SH-SY5Y (cell line): Measurements from ENCODE around the gene ENPP3.

Source experiments
- GATA2 ChIP-seq: IDR thresholded peaks from 2 replicates; pipeline ENCODE4 v1.6.1; 2011; ENCODE audit warnings: mild to moderate bottlenecking, low read depth, low read length
- GATA3 ChIP-seq: IDR thresholded peaks from 2 replicates; pipeline ENCODE4 v1.6.1; 2011; ENCODE audit warnings: low read depth, mild to moderate bottlenecking, low read length, moderate library complexity

The ENPP3 gene

DNA sequence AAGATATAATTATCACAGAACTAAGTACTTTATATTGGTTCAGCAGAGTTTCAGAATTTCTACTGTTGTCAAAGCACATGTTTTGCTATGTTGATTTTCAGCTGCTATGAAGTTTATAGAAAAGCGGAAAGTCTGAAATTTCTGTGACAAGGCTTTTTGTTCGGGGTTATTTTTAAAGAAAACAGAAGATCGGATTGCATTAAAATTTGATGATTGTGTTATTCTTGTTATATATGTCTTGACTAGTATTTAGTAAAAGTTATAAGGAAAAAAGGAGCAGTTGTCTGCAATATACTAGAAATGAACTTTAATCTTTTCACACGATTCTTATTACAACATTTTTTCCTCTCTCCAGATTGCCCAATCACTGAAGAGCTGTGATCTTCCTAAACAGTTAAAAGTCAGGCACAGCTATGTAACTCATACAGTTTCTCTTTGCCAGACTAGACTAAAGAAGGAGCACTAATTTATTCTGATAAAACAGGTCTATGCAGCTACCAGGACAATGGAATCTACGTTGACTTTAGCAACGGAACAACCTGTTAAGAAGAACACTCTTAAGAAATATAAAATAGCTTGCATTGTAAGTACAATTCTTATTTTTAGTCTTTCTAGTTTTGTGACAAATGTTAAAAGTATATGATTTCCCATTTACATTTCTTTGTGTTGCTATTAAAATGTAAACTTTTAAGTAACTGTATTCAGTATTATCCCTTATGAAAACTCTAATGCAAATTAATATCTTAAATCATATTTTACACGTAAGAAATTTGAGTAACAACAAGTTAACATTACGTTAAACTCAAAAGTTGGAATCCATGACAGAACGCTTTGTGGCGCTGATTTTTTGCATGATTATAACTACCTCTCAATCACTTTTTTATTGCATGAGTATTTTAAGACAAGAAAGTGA, at the start of gene ENPP3:
Gene ENPP3 (plus strand): TSS at position 423 of the 913 bp plus-strand sequence. CDS start 83 bp downstream, at position 506.
- no peak for TF ChIP-seq GATA2
- TF ChIP-seq GATA3 = no peak

DNA sequence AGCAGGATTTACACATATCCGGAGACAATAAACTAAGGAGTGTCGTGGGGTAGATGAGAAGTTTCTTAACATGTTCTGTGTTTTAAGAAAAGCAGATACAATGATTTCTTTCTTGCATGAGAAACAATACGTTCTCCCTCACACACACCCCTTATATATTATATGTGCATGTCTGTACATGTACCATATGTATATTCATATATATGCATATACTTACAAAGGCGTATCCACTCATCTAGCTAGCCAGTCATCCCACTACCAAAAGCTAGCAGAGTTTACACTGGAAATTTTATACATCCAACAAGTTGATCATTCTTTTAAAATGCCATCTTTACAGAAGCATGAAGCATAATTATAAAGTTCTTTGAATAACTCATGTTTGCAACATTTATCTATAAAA, 49.2 kb upstream of the ENPP3 start:
- no peak for TF ChIP-seq GATA2
- TF ChIP-seq GATA3 = no peak

DNA sequence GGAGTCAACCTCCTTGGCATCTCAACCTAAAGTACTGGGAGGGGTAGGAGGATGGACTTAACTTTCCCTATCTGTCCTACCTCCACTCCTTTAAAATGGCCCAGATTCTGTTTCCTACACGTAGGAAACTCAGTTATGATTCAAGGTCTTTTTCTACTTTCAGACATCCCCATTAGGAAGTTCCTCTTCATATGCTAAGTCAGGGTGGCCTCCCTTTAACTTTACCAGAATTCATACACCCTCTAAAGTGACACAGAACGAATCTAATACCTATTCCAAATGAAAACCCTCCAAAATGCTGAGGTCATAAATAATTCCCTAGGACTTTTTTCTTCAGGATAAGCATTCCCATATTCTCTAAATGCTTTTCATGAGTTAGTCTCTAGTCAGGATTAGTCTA, 48.5 kb upstream of the ENPP3 start:
- TF ChIP-seq GATA2 (no peak), GATA3 (no peak)

DNA sequence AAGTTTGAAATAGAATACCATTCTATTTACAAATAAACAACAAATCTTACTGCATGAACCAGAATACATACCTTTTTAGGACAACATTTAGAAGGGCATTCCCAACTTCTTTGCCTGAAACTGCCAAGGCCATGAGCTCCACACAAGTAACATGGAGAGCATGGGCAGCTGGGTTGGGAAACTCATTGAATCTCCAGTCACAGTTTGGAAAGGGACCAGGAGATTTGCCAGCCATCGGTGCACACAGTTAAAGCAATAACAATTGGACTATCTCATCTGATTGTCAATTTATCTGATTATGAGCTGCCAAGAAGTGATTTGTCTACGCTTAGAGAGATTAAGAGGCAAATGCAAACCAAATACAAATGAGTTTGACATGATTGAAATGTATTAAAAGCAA, 44.2 kb upstream of the ENPP3 start:
- TF ChIP-seq GATA3 = no peak
- no peak for TF ChIP-seq GATA2

DNA sequence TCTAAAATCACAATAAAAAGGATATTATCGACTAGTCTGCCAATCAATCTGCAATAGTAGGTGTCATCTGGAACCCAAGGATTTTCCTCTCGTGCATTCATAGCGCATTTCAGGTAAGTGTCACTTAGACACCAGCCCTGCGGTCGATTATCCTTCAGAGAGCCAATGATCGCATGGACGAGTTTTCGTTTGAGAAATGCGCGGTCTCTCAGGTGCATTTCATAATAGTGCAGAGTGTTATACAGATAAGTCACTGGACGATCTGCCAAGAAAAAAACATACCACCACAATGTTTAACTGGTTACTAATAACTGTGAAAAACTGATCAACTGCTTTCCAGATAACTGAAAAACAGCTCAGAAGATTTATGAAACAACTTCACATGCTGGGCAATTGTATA, 43.0 kb upstream of the ENPP3 start:
- no peak for TF ChIP-seq GATA2
- TF ChIP-seq GATA3 = no peak

DNA sequence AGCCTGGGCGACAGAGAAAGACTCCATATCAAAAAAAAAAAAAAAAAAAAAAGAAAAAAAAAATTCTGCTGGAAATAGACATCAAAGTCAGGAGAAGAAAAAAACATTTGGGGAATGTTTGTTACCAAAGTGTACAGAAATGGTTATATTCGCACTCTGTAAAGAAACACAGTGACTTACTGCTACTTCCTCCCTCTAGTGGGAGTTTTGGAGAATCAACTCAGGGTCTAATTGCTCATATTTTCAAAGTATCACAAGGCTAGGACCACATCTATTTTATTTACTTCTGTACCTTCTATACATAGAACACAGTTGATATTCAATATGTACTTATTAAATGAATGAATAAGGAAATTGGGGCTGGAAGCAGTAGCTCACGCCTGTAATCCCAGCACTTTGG, 39.7 kb upstream of the ENPP3 start:
- TF ChIP-seq GATA2 (no peak), GATA3 (no peak)

DNA sequence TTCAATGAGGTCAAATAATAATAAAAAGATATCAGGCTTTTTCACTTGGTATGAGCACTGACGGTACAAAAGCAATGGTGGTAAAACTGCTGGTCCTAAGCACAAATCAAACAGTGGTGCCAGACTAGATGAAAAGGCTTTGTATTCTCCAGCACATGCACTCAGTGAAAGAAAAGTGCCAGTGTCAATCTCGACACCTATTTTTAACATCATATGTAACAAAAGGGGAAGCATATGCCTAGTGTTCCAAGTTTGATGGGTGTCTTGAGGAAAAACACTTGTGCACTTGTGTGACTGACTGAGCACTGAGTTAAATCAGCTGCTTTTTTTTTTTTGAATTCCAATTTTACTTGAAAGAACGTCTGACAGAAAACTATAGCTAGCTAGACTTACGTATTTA, 36.4 kb upstream of the ENPP3 start:
- TF ChIP-seq GATA2 (no peak), GATA3 (no peak)

DNA sequence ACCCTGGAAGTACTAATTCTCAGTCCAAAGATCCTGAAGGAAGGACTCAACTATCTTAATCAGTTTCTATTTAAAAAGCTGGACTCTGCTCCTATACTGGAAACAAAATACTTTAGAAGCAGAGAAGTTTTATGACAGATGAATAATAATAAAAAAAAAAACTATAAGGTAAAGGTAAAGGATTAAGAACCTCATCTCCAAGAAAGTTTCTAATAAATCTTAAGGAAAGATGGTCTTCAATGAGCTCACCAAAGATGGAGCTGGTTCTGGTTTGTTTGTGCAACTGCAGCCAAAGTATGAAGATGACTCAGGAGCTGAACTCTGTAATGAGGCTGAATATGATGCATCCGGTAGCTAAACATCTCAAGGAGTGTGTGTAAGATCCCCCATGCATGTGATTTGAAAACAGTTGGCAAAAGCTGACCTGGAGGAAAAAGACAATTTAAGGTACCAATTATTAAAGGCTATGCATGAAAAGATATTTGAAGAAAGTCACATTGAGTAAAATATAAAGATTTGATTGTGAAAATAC, 34.3 kb upstream of the ENPP3 start:
- TF ChIP-seq GATA2 (no peak), GATA3 (no peak)

DNA sequence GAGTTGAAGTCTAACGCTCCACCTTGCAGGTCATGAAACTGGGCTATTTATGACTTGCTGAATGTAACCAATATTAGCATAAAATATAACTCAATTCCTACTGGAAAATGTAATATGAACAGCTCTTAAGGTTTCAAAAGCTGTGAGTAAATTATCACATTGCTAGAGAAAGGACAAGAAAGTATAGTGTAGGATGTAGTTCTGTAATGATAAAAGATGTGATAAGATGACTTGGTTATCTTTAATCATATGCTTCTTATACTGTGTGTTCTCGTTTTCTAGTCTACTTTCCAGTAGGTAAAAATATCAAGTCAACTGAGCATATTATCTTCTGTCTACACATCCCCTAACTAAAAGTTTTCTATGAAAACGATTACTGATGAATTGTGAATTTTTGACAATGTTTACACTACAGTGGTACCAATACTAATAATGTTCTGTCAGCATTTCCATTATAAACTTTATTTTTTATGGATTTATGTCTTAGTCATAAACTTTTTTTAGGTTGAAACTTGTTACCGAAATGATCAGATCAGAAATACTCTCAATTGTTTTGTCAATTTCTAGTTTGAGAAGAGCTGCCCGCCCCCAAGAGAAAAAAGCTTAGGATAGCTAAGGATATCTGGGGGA, 23.7 kb upstream of the ENPP3 start:
- TF ChIP-seq GATA2 (no peak), GATA3 (no peak)

DNA sequence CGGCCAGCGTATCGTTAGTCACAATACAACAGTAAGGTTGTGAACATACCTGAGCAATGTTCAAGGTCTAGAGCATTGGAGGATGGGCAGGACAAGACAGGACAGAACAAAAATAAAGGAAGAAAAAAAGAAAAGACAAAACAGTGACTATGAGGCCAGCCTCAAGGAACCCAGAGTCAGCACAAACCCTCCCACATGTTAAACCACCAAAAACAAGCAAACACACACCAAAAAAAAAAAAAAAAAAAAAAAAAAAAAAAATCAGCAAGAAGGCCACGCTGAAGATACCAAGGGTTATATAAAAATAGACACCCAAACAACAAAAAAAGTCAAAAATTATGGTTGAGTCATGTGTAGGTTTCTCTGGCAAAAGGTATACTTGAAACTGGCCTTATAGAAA, 21.8 kb upstream of the ENPP3 start:
- TF ChIP-seq GATA2 = no peak
- no peak for TF ChIP-seq GATA3

DNA sequence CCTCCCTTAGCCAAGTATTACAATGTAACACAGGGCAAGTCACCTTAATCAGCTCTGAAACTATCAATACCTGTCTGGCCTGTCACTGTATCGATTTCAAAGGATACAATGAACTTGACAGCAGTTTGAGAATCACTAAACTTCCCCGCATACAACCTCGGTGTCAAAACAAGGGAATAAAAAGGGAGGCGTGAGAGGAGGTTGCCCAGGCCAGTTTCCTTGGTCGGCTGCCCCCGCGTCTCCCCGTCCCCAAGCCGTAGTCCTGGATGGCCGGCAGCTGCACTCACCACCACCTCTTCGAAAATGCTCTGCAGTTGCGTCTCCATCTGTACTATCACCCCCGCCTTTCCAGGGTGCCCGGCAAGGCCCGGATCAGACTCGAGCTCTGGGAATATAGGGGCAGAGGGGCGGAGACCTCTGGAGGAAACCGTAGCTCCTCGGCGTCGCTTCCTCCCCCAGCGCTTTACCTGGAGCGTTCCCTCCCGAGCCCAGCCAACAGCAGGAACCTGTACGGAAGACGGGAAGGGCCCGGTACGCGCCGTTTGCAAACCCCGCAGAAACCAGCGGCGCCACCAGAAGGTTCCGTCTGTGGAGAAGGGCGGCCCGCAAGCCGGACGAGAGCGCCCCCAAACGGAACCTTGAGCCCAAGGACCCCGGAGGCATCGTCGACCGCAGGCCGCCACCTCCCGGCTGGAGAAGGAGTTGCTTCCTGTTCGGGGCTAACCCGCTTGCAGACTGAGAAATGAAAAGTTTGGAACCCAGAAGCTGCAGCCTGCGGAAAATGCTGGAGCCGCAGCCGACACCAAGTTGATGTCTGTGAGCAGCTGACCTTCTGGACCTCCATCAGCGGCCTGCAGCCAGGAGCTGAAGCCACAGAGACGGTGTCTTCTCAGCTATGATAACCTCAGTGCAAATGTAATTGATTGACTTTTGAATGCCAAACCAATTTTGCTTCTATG, 9.1 kb upstream of the ENPP3 start, which contains the start of gene MED23:
Gene MED23 (minus strand): TSS at position 519 of the 959 bp plus-strand sequence. CDS start 193 bp downstream, at position 326.
- TF ChIP-seq GATA3 (no peak), GATA2 (no peak)

DNA sequence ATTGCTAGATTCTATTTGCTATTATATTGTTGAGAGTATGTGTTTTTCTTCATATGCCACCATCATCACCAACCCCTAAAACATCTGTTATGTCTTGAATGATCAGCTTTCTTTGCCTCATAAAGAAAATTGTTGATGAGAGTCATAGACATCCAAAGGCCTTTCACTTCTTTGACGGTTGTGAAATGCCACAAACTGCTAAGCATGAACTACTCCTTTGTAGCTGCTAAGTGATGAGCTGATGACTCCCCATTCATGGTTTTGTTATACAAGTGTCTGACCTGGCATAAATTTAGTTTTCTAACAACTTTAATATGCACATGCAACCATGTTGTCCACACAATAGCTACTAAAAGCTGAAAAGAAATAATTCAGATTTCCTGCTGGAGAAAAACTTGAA, 8.4 kb upstream of the ENPP3 start:
- TF ChIP-seq GATA3 (no peak), GATA2 (no peak)

DNA sequence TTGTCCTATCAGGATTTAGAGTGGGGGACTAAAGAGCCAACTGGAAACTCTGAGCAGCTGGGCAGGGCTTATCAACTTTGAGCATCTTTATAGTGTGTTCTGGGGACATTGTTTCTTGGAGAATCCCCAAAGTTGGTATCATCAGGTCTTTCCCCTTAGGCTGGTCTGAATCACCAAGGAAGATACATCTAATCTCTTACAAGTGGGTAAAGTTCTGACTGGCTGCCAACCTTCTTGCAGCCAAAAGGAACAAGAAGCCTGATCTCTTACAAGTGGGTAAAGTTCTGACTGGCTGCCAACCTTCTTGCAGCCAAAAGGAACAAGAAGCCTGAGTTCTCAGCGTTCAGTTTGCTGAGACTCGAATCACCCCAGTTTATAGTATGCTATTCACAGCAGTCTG, 7.5 kb upstream of the ENPP3 start:
- TF ChIP-seq GATA2 = no peak
- no peak for TF ChIP-seq GATA3

DNA sequence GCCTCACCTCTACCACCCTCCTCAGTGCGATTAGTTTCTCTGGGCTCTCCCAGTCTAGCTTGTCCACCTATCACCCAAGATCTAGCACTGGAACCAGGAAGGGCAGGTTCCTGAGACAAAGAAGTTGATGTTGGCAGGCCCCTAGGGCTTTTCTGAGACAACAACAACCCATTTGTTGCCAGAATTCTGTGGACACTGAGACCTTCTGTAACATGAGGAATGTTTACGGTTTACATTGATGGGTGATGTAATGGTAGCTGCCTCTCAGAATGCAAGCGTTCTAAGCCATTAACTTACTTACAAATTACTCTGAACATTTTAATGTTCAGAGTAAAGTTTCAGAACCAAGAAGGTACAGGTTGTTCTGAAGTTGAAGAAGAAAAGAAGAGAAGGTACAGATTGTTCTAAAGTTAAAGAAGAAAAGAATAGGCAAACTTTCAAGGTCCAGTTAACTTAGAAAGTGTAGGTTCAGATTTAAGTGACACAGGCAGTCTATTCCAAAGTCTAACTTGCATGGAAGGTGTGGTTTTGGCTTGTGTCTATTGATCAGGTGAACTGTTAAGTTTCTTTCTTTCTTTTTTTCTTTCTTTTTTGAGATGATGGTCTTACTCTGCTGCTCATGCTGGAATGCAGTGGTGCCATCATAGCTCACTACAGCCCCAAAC, 5.3 kb upstream of the ENPP3 start:
- TF ChIP-seq GATA3 (no peak), GATA2 (no peak)
